HepG2 (cell line): Measurements from ENCODE around the gene SPI1. TPM values are rescaled to one million over a fixed set of nuclear protein-coding genes. Genes with fewer than 3 reads are reported as not detected.

Experiments used
- ELF3 ChIP-seq: IDR thresholded peaks from 2 replicates; pipeline ENCODE4 v1.6.1; 2016; ENCODE audit warnings: missing genetic modification reagents, missing compliant biosample characterization
- HDAC1 ChIP-seq: sonication (generic); formaldehyde crosslinking; IDR thresholded peaks from 2 replicates; pipeline ENCODE4 v1.5.1; 2020; ENCODE audit warnings: mild to moderate bottlenecking, missing genetic modification reagents
- KDM4B ChIP-seq: sonication (generic); formaldehyde crosslinking; IDR thresholded peaks from 2 replicates; pipeline ENCODE4 v1.4.0; 2020; ENCODE audit warnings: missing genetic modification reagents
- KDM5A ChIP-seq: fragments of 200-600 bp; sonication (generic); IDR thresholded peaks from 2 replicates; pipeline ENCODE4 v1.7.0; 2018; ENCODE audit warnings: antibody characterized with exemption, mild to moderate bottlenecking, low read length, borderline replicate concordance
- KLF12 ChIP-seq: sonication (generic); formaldehyde crosslinking; IDR thresholded peaks from 2 replicates; pipeline ENCODE4 v1.4.0; 2020; ENCODE audit warnings: missing genetic modification reagents, borderline replicate concordance
- MXI1 ChIP-seq: IDR thresholded peaks from 3 replicates; pipeline ENCODE4 v1.6.1; 2012; ENCODE audit warnings: low read depth, low read length, inconsistent platforms, borderline replicate concordance
- SALL2 ChIP-seq: sonication (generic); formaldehyde crosslinking; IDR thresholded peaks from 2 replicates; pipeline ENCODE4 v1.8.1; 2023; ENCODE audit warnings: mild to moderate bottlenecking, missing genetic modification reagents, inconsistent platforms
- SP2 ChIP-seq: sonication (generic); formaldehyde crosslinking; IDR thresholded peaks from 2 replicates; pipeline ENCODE4 v1.5.1; 2020; ENCODE audit warnings: mild to moderate bottlenecking, missing genetic modification reagents
- STAG1 ChIP-seq: sonication (generic); formaldehyde crosslinking; IDR thresholded peaks from 2 replicates; pipeline ENCODE4 v1.4.0; 2020; ENCODE audit warnings: missing genetic modification reagents
- TMF1 ChIP-seq: sonication (generic); formaldehyde crosslinking; IDR thresholded peaks from 2 replicates; pipeline ENCODE4 v1.8.1; 2022; ENCODE audit warnings: low read depth, missing genetic modification reagents
- ZNF234 ChIP-seq: sonication (generic); formaldehyde crosslinking; conservative IDR thresholded peaks from 2 replicates; pipeline ENCODE4 v1.5.1; 2020; ENCODE audit warnings: mild to moderate bottlenecking, missing genetic modification reagents
- ZNF614 ChIP-seq: IDR thresholded peaks from 2 replicates; pipeline ENCODE4 v1.6.1; 2018; ENCODE audit warnings: missing biosample characterization, missing genetic modification reagents, inconsistent platforms, borderline replicate concordance
- ZNF703 ChIP-seq: sonication (generic); formaldehyde crosslinking; IDR thresholded peaks from 2 replicates; pipeline ENCODE4 v1.5.1; 2020; ENCODE audit warnings: missing genetic modification reagents, mild to moderate bottlenecking, moderate library complexity, borderline replicate concordance
- ZNF713 ChIP-seq: sonication (generic); formaldehyde crosslinking; IDR thresholded peaks from 2 replicates; pipeline ENCODE4 v1.4.0; 2020; ENCODE audit warnings: mild to moderate bottlenecking, missing genetic modification reagents
- ZNF879 ChIP-seq: sonication (generic); formaldehyde crosslinking; IDR thresholded peaks from 2 replicates; pipeline ENCODE4 v1.8.1; 2023; ENCODE audit warnings: missing genetic modification reagents
- ZSCAN29 ChIP-seq: sonication (generic); formaldehyde crosslinking; conservative IDR thresholded peaks from 2 replicates; pipeline ENCODE4 v1.4.0; 2020; ENCODE audit warnings: mild to moderate bottlenecking, missing genetic modification reagents
- polyA plus RNA-seq, 8 experiments: library from polyadenylated mRNA; depleted of rRNA in 3 of 8; stranded (reverse) in 7 of 8; unstranded in 1 of 8; fragments of >200 nt; fragmentation: Illumina TruSeq in 4 of 8; extraction: Trizol in 4 of 8; gene quantifications; 2 replicates each; pipeline versions ENCODE4 v1.2.1 to v1.2.3, GENCODE V29; 2011 to 2016; ENCODE audit warnings: low read depth in 4 of 8, missing spikeins in 1 of 8, mixed read lengths in 1 of 8; ENCODE audit not compliant: insufficient read depth in 1 of 8
- total RNA-seq, 5 experiments: library from RNA; depleted of rRNA; stranded (reverse); fragments of >200 nt; fragmentation: Illumina TruSeq; extraction: Trizol; gene quantifications; 2 replicates each; pipeline ENCODE4 v1.2.3, GENCODE V29; 2016; ENCODE audit warnings: low read depth in 1 of 5
- TF ChIP-seq, protein P1 (sequence below): sonication (generic); formaldehyde crosslinking; IDR thresholded peaks from 2 replicates; pipeline ENCODE4 v1.4.0; 2020; ENCODE audit warnings: missing genetic modification reagents
- TF ChIP-seq, protein P2 (sequence below): sonication (generic); formaldehyde crosslinking; IDR thresholded peaks from 2 replicates; pipeline ENCODE4 v1.8.1; 2023; ENCODE audit warnings: mild to moderate bottlenecking, missing genetic modification reagents
- TF ChIP-seq, protein P3 (sequence below): sonication (generic); formaldehyde crosslinking; IDR thresholded peaks from 2 replicates; pipeline ENCODE4 v1.4.0; 2020; ENCODE audit warnings: missing genetic modification reagents
- TF ChIP-seq, protein P4 (sequence below): sonication (generic); formaldehyde crosslinking; conservative IDR thresholded peaks from 2 replicates; pipeline ENCODE4 v1.8.0; 2022; ENCODE audit warnings: mild to moderate bottlenecking, moderate library complexity, missing genetic modification reagents
- TF ChIP-seq, protein P5 (sequence below): sonication (generic); formaldehyde crosslinking; IDR thresholded peaks from 2 replicates; pipeline ENCODE4 v1.9.0; 2021; ENCODE audit warnings: missing genetic modification reagents, borderline replicate concordance

SPI1 gene
- total and polyA plus RNA-seq, 2 of the 13 experiments (the other 11 are each of a cell fraction or from before 2014, with no cell fraction given), result not detected

DNA sequence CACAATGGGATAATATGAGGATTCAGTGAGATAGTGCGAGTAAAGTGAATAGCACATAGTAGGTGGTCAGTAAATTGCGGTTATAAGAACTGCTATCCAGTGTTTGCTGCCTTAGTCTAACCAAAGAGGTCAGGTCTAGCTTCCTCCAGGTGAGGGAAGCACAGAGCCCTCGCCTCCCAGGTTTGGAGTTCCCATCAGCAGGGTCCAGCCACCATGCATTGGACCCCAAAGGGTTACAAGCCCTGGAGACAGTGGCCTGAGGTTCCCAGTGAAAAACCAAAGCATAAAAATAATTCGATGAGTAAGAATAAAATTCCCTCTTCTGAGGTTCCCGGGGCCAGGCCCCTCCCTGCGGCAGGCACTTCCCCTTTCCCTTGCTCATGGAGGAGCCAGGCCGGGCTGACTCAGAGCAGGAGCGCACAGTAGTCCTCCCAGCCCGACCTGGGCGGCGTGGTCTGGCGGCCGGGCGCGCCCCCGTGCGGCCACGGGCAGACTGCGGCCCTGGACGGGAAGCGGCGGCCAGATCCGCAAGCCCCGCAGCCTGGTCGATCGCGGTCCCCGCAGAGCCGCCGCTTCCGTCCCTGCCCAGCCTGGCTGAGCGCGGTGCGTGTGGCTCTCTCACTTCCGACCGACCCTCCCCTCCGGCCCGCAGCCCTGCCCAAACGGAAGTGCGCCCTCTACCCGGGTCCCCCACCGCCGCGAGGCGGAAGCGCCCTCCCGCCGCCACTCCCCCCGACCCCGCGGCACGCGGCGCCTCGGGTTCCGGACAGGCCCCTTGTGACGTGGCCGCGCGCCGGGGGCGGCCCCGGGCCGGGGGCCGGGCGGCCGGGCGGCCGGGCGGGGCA is 29.6 kb upstream of the SPI1 start, which contains the start of gene SLC39A13 (continued):
- TF ChIP-seq ZNF614 (CRISPR knock-in tag) (no peak; the same call in 1 of the 2 replicates), SP2 (peak; percentile 65), ZNF234 (CRISPR knock-in tag) (0 out of 2 replicates have a peak, but pooled peaks have one; percentile 70), HDAC1 (CRISPR knock-in tag) (peak; percentile 92), ZNF713 (CRISPR knock-in tag) (0 out of 2 replicates have a peak, but pooled peaks have one; percentile 46), ZSCAN29 (0 out of 2 replicates have a peak, but pooled peaks have one; percentile 44), KLF12 (CRISPR knock-in tag) (peak; percentile 91; the same call in 1 of the 2 replicates), ZNF703 (CRISPR knock-in tag) (peak; percentile 45; the same call in 1 of the 2 replicates), ZNF879 (CRISPR knock-in tag) (no peak), MXI1 (peak; percentile 62; the same call in 1 of the 3 replicates), KDM5A (peak; percentile 42; the same call in 1 of the 2 replicates), SALL2 (peak; percentile 88), STAG1 (CRISPR knock-in tag) (peak; percentile 88), ELF3 (CRISPR knock-in tag) (peak; percentile 77), TMF1 (no peak), KDM4B (CRISPR knock-in tag) (no peak)
- TF ChIP-seq, protein P1, sequence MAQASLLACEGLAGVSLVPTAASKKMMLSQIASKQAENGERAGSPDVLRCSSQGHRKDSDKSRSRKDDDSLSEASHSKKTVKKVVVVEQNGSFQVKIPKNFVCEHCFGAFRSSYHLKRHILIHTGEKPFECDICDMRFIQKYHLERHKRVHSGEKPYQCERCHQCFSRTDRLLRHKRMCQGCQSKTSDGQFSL, result peak; percentile 57; the same call in 1 of the 2 replicates
- TF ChIP-seq, protein P2, sequence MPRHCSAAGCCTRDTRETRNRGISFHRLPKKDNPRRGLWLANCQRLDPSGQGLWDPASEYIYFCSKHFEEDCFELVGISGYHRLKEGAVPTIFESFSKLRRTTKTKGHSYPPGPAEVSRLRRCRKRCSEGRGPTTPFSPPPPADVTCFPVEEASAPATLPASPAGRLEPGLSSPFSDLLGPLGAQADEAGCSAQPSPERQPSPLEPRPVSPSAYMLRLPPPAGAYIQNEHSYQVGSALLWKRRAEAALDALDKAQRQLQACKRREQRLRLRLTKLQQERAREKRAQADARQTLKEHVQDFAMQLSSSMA (CRISPR knock-in tag), result 0 out of 2 replicates have a peak, but pooled peaks have one; percentile 55
- TF ChIP-seq, protein P3, sequence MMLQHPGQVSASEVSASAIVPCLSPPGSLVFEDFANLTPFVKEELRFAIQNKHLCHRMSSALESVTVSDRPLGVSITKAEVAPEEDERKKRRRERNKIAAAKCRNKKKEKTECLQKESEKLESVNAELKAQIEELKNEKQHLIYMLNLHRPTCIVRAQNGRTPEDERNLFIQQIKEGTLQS, result no peak
- TF ChIP-seq, protein P4, sequence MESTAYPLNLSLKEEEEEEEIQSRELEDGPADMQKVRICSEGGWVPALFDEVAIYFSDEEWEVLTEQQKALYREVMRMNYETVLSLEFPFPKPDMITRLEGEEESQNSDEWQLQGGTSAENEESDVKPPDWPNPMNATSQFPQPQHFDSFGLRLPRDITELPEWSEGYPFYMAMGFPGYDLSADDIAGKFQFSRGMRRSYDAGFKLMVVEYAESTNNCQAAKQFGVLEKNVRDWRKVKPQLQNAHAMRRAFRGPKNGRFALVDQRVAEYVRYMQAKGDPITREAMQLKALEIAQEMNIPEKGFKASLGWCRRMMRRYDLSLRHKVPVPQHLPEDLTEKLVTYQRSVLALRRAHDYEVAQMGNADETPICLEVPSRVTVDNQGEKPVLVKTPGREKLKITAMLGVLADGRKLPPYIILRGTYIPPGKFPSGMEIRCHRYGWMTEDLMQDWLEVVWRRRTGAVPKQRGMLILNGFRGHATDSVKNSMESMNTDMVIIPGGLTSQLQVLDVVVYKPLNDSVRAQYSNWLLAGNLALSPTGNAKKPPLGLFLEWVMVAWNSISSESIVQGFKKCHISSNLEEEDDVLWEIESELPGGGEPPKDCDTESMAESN, result peak; percentile 97
- TF ChIP-seq, protein P5, sequence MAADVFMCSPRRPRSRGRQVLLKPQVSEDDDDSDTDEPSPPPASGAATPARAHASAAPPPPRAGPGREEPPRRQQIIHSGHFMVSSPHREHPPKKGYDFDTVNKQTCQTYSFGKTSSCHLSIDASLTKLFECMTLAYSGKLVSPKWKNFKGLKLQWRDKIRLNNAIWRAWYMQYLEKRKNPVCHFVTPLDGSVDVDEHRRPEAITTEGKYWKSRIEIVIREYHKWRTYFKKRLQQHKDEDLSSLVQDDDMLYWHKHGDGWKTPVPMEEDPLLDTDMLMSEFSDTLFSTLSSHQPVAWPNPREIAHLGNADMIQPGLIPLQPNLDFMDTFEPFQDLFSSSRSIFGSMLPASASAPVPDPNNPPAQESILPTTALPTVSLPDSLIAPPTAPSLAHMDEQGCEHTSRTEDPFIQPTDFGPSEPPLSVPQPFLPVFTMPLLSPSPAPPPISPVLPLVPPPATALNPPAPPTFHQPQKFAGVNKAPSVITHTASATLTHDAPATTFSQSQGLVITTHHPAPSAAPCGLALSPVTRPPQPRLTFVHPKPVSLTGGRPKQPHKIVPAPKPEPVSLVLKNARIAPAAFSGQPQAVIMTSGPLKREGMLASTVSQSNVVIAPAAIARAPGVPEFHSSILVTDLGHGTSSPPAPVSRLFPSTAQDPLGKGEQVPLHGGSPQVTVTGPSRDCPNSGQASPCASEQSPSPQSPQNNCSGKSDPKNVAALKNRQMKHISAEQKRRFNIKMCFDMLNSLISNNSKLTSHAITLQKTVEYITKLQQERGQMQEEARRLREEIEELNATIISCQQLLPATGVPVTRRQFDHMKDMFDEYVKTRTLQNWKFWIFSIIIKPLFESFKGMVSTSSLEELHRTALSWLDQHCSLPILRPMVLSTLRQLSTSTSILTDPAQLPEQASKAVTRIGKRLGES (CRISPR knock-in tag), result no peak
